Panc1 (cell line): Measurements from ENCODE around the gene IAPP.

ENCODE experiments used
- POLR2AphosphoS5 ChIP-seq: IDR thresholded peaks from 2 replicates; pipeline ENCODE4 v1.6.1; 2012; ENCODE audit warnings: mild to moderate bottlenecking, low read depth, low read length, moderate library complexity
- REST ChIP-seq, 2 experiments: IDR thresholded peaks; 2 replicates each; pipeline ENCODE4 v1.6.1; 2011 to 2012; ENCODE audit warnings: low read depth in 2 of 2, control low read depth in 1 of 2, low read length in 1 of 2, mild to moderate bottlenecking in 1 of 2, moderate library complexity in 1 of 2; ENCODE audit not compliant: insufficient read depth in 1 of 2
- SIN3A ChIP-seq: IDR thresholded peaks from 2 replicates; pipeline ENCODE4 v1.6.1; 2012; ENCODE audit warnings: low read depth, mild to moderate bottlenecking, low read length, moderate library complexity, borderline replicate concordance; ENCODE audit not compliant: insufficient read depth
- TCF7L2 ChIP-seq: IDR thresholded peaks from 2 replicates; pipeline ENCODE4 v1.6.1; 2011; ENCODE audit warnings: mild to moderate bottlenecking, low read depth, low read length, inconsistent platforms
- TF ChIP-seq, protein P1 (sequence below): fragments of 450-650 bp; IDR thresholded peaks from 2 replicates; pipeline ENCODE4 v1.5.1; 2017; ENCODE audit warnings: mild to moderate bottlenecking

GRCh38 chr12:21336656-21337055 is 36.0 kb upstream of the IAPP start:
- TF ChIP-seq POLR2AphosphoS5 (no peak), REST (IDR thresholded peaks at IDR 0.05; ENCODE audit: insufficient read depth in 1 of 2, low read depth in 2 of 2, low read length in 1 of 2) (no peak), SIN3A (no peak), TCF7L2 (no peak)
- TF ChIP-seq, protein P1, sequence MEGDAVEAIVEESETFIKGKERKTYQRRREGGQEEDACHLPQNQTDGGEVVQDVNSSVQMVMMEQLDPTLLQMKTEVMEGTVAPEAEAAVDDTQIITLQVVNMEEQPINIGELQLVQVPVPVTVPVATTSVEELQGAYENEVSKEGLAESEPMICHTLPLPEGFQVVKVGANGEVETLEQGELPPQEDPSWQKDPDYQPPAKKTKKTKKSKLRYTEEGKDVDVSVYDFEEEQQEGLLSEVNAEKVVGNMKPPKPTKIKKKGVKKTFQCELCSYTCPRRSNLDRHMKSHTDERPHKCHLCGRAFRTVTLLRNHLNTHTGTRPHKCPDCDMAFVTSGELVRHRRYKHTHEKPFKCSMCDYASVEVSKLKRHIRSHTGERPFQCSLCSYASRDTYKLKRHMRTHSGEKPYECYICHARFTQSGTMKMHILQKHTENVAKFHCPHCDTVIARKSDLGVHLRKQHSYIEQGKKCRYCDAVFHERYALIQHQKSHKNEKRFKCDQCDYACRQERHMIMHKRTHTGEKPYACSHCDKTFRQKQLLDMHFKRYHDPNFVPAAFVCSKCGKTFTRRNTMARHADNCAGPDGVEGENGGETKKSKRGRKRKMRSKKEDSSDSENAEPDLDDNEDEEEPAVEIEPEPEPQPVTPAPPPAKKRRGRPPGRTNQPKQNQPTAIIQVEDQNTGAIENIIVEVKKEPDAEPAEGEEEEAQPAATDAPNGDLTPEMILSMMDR: no peak
